Neural crest cell (in vitro differentiated cells): Measurements from ENCODE around the gene AFAP1. TPM values are rescaled to one million over a fixed set of nuclear protein-coding genes. Genes with fewer than 3 reads are reported as not detected.

Experiments
- DNase-seq: peaks from one replicate; pipeline ENCODE4 v3.0.0; 2021; ENCODE audit warnings: low read depth, mixed read lengths, low spot score
- H3K27ac Mint-ChIP-seq: one replicate; pipeline ENCODE4 v1.8.0; 2021; ENCODE audit warnings: mild to moderate bottlenecking, mixed read lengths; ENCODE audit not compliant: unreplicated experiment
- H3K27me3 Mint-ChIP-seq: 2 replicates; pipeline ENCODE4 v1.8.0; 2021; ENCODE audit warnings: low read depth, mild to moderate bottlenecking, mixed read lengths
- H3K36me3 Mint-ChIP-seq: 2 replicates; pipeline ENCODE4 v1.8.0; 2021; ENCODE audit warnings: low read depth, mild to moderate bottlenecking, mixed read lengths
- H3K4me1 Mint-ChIP-seq: 2 replicates; pipeline ENCODE4 v1.8.0; 2021; ENCODE audit warnings: mixed read lengths
- H3K4me3 Mint-ChIP-seq: one replicate; pipeline ENCODE4 v1.8.0; 2021; ENCODE audit warnings: mild to moderate bottlenecking, mixed read lengths
- H3K9me3 Mint-ChIP-seq: 2 replicates; pipeline ENCODE4 v1.8.0; 2021; ENCODE audit warnings: mixed read lengths
- CTCF ChIP-seq: fragments of 200-600 bp; sonication (generic); conservative IDR thresholded peaks from 2 replicates; pipeline ENCODE4 v1.5.0; 2021; ENCODE audit warnings: antibody characterized with exemption, mild to moderate bottlenecking
- long read RNA-seq: library from polyadenylated mRNA; unstranded; transcript quantifications from one replicate; pipeline ENCODE4 v2.0.0, GENCODE V29; 2020
- total RNA-seq: library from RNA; stranded (reverse); gene quantifications from 2 replicates; pipeline ENCODE4 v1.2.1, GENCODE V29; 2021

Gene AFAP1, protein sequence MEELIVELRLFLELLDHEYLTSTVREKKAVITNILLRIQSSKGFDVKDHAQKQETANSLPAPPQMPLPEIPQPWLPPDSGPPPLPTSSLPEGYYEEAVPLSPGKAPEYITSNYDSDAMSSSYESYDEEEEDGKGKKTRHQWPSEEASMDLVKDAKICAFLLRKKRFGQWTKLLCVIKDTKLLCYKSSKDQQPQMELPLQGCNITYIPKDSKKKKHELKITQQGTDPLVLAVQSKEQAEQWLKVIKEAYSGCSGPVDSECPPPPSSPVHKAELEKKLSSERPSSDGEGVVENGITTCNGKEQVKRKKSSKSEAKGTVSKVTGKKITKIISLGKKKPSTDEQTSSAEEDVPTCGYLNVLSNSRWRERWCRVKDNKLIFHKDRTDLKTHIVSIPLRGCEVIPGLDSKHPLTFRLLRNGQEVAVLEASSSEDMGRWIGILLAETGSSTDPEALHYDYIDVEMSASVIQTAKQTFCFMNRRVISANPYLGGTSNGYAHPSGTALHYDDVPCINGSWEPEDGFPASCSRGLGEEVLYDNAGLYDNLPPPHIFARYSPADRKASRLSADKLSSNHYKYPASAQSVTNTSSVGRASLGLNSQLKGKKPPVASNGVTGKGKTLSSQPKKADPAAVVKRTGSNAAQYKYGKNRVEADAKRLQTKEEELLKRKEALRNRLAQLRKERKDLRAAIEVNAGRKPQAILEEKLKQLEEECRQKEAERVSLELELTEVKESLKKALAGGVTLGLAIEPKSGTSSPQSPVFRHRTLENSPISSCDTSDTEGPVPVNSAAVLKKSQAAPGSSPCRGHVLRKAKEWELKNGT
- 25.4 and 28.1 TPM in 2 replicates for total RNA-seq
- long read RNA-seq, full-length matches to known transcripts = 2 of 11 reads
- long read RNA-seq, partial matches to known transcripts = 2 of 11 reads
- long read RNA-seq, other reads (novel, unspliced or antisense) = 7 of 11 reads

DNA sequence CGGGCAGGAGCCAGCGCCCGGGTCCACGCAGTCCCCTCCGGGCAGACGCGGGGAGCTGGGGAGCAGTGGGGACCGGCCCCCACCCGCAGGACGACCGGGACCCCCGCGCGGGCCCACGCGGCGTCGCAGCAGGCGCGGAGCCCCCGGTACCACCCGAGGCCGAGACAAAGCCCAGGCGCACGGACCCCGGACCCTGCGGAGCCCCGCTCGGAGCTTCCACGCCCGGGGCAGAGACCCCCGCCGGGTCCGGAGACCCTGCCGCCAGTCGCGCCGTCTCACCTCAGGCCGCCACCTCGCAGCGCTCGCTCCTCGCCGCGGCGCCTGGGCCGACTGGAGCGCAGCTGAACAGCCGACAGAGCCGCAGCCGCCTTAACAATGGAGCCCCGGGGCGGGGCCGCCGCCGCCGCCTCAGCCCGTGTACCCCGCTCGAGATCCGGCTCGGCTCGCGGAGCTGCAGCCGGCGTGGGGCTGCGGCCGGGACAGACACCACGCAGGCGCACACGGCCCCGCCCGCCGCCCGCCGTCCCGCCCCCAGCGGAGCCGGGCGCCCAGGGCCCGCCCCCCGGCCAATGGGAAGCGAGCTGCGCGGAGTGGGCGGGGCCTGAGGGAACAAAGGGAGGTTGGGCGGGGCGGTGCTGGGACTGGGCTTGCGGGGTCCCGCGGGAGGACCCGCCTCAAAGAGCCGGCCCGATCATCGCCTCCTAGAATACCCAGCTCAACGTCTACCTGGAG is at the start of gene AFAP1:
Gene AFAP1, minus strand, starts transcription at position 485 of the 732 bp plus-strand sequence. CDS start 67,783 bp downstream, outside the sequence.
- H3K27me3 Mint-ChIP-seq = peaks cover 7% of the 10 kb centered on the region
- peak; percentile 94 for DNase-seq
- peak within 1 kb of the TSS; percentile 35 for H3K27ac Mint-ChIP-seq
- no peaks in the 10 kb centered on the region for H3K9me3 Mint-ChIP-seq
- TF ChIP-seq CTCF = no peak
- H3K4me3 Mint-ChIP-seq = peak within 1 kb of the TSS; percentile 85
- no peaks in the 10 kb centered on the region for H3K36me3 Mint-ChIP-seq
- H3K4me1 Mint-ChIP-seq = peaks cover 29% of the 10 kb centered on the region

DNA sequence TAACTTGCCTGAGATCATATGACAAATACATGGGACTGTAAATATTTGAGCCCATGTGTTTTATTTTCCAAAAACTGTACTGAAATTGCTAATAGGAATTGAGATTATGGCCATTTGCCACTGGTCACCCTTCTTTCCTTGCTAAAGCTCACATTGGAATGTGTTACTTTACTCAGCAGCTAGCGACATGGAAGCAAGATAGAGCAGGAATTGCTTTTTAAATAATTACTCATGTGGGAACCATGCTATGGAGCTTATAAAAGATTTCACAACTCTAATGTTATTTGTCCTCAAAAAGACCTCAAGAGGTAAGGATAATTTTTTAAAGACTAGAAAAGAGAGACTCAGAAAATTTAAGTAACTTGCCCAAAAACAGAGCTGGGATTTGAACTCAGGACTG is 48.8 kb upstream of the AFAP1 start:
- H3K36me3 Mint-ChIP-seq = no peaks in the 10 kb centered on the region
- no peaks in the 10 kb centered on the region for H3K9me3 Mint-ChIP-seq
- DNase-seq = no peak
- H3K27ac Mint-ChIP-seq = no peak overlapping the region
- H3K4me1 Mint-ChIP-seq = peaks cover 15% of the 10 kb centered on the region
- no peak for TF ChIP-seq CTCF
- H3K27me3 Mint-ChIP-seq = no peaks in the 10 kb centered on the region
- no peak overlapping the region for H3K4me3 Mint-ChIP-seq

GRCh38 chr4:7987148-7987989 is 47.7 kb upstream of the AFAP1 start:
- Mint-ChIP-seq H3K4me1 (peaks cover 15% of the 10 kb centered on the region), H3K36me3 (no peaks in the 10 kb centered on the region), H3K9me3 (no peaks in the 10 kb centered on the region), H3K27me3 (no peaks in the 10 kb centered on the region), H3K27ac (no peak overlapping the region), H3K4me3 (no peak overlapping the region)
- peak; percentile 82 for DNase-seq
- peak; percentile 91 for TF ChIP-seq CTCF

GRCh38 chr4:7985891-7986441 is 46.3 kb upstream of the AFAP1 start:
- Mint-ChIP-seq H3K4me1 (peaks cover 15% of the 10 kb centered on the region), H3K36me3 (no peaks in the 10 kb centered on the region), H3K9me3 (no peaks in the 10 kb centered on the region), H3K27me3 (no peaks in the 10 kb centered on the region), H3K4me3 (no peak overlapping the region), H3K27ac (peak overlapping the region; percentile 92)
- TF ChIP-seq CTCF = no peak
- DNase-seq = no peak
